SKM-1 (cell line): ENCODE data around the gene ALDH16A1.
"Not testable (repeated sequence)": the region's sequence is repeated elsewhere in the genome, so short reads cannot be mapped to it uniquely, and the experiment has no call there.

Experiments
- DNase-seq: peaks from one replicate; lab custom pipeline; 2025; ENCODE audit not compliant: unreplicated experiment; lab: John Stamatoyannopoulos, UW

Gene ALDH16A1

GRCh38 chr19:49461656-49462055, 8.6 kb downstream of the ALDH16A1 start:
- DNase-seq: no peak

DNA sequence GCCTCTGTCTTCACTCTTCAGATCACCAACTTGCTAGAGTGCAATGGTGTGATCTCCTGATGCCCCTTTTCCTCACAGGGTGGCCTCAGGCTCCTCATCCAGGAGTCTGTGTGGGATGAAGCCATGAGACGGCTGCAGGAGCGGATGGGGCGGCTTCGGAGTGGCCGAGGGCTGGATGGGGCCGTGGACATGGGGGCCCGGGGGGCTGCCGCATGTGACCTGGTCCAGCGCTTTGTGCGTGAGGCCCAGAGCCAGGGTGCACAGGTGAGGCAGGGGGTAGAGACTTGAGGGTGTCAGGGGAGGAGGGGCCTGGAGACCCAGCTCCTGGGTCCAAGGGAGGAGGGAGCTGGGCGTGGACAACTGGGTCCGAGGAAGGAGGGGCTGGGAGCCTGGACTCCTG, 9.5 kb downstream of the ALDH16A1 start:
- no peak for DNase-seq

DNA sequence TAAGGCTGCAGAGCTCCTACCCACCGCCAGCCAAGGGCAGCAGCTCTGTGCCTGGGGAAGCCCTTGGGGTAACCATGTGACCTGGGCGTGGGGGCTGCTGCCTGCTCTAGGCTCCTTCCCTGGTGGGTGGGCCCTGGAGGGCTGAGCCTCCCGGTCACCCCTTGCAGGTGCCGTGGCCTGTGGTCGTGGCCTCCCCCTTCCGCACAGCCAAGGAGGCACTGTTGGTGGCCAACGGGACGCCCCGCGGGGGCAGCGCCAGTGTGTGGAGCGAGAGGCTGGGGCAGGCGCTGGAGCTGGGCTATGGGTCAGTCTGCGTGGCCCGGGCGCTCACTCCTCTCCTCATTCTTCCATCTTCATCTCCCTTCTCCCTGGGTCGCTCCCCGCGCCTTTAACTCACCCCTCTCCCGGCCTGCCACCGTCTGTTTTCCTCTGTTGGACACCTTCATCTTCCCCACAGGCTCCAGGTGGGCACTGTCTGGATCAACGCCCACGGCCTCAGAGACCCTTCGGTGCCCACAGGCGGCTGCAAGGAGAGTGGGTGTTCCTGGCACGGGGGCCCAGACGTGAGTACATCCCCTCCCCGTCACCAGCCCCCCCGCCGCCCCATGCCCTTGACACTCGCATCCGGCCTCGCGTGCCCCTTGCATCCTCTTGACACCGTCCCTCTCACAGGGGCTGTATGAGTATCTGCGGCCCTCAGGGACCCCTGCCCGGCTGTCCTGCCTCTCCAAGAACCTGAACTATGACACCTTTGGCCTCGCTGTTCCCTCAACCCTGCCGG, 11.1 kb downstream of the ALDH16A1 start:
- no peak for DNase-seq

- DNase-seq: no peak
These were observed 12.3 kb downstream of the ALDH16A1 start for GRCh38 chr19:49465371-49465770.

GRCh38 chr19:49468199-49468598, 15.2 kb downstream of the ALDH16A1 start:
- DNase-seq: no peak

DNA sequence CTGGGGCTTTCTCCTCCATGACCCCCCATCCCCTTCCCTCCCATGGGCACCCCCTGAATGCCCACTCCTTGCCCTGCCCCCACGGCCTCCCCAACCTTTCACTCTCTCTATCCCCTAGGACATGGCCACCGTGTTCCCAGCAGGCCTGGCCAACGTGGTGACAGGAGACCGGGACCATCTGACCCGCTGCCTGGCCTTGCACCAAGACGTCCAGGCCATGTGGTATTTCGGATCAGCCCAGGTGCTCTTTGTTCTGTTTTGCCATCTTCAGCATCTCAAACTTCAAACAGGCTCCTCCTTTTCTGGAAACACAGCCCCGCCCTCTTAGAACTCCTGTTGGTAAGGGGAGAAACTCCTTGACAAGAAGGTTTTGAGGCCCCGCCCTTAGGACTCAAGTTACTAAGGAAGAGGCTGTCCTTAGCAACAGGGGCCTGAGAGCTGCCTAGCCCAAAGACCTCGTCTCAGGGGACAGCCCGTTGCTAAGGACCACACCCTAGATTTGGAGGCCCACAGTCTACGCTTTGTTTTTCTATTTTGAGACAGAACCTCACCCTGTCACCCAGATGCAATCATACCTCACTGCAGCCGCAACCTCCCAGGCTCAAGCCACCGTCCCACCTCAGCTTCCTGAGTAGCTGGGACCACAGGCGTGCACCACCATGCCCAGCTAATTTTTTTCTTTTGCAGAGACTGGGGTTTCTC, 15.9 kb downstream of the ALDH16A1 start:
- DNase-seq: peak; percentile 32

GRCh38 chr19:49469828-49470614, 17.0 kb downstream of the ALDH16A1 start:
- no peak for DNase-seq

- no peak for DNase-seq
These were observed 17.6 kb downstream of the ALDH16A1 start for GRCh38 chr19:49470615-49470978.

GRCh38 chr19:49472936-49473335, 19.9 kb downstream of the ALDH16A1 start:
- DNase-seq: no peak

DNA sequence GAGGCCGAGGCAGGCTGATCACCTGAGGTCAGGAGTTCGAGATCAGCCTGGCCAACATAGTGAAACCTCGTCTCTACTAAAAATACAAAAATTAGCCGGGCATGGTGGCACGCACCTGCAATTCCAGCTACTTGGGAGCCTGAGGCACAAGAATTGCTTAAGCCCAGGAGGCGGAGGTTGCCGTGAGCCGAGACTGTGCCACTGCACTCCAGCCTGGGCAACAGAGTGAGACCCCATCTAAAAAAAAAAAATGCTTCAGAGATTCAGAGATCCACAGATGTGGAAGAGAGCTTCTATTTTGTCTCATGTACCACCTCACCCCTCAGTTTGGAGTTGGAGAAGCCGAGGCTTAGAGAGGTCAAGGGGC, 20.5 kb downstream of the ALDH16A1 start:
- not testable (repeated sequence) for DNase-seq

GRCh38 chr19:49473868-49474541, 21.0 kb downstream of the ALDH16A1 start, which contains the start of gene FLT3LG:
TSS of gene FLT3LG (plus strand) at chr19:49474215. CDS start at chr19:49474640, 425 bp downstream.
- DNase-seq: no peak

GRCh38 chr19:49474542-49474924, 21.5 kb downstream of the ALDH16A1 start:
- DNase-seq: no peak

DNA sequence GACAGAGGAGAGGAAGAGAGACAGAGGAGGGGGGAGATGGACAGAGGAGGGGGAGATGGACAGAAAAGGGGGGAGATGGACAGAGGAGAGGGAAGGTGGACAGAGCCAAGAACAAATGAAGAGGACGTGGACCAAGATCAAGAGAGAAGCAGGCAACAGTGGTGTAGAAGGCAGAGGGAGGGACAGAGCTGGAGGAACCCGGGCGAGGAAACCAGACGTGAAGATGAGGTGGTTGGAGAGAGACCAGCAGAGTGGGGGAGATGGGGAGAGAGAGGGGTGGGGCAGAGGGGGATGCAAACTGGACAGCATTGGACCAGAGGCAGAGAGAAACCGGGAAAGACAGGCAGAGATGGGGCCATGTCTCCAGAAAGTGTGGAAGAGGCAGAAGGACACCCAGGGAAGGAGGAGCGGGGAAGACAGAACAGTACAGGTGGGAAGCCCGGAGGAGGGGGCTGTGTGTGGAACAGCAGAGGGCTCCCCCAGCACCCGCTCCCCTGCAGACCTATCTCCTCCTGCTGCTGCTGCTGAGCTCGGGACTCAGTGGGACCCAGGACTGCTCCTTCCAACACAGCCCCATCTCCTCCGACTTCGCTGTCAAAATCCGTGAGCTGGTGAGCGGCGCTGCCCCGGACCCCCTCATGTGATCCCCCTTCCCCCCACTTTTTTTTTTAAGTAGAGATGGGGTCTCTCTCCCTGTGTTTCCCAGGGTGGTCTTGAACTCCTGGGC, 22.3 kb downstream of the ALDH16A1 start:
- DNase-seq: no peak

DNA sequence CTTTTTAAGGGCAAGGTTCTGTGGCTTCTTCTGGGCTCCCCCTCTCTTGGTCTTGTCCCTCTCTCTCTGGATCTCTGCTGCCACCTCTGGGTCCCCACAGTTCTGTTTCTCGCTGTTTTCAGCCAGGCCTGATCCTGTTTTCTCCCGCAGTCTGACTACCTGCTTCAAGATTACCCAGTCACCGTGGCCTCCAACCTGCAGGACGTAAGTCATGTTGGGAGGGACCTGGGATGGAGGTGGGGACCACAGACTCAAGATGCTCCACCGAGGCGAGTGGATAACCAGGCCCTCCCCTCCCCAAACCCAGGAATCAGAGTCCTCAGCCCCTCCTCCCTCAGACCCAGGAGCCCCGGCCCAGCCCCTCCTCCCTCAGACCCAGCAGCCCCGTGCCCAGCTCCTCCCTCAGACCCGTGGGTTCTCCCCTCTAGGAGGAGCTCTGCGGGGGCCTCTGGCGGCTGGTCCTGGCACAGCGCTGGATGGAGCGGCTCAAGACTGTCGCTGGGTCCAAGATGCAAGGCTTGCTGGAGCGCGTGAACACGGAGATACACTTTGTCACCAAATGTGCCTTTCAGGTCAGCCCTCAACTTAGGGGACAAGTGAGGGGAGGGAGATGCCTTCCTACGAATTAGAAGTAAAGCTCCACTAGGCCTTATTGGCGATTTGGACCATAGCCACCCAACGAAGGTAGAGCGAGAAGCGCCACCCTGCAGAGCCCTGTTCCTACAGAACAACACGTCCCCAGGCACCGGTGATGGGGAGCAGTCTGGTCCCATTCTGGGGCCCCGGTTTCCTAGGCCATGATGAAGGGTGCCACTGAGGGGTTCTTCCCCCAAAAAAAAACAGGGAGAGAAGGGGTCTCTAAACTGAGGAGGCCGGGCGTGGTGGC, 23.2 kb downstream of the ALDH16A1 start:
- no peak for DNase-seq

- no peak for DNase-seq
These were observed 27.1 kb downstream of the ALDH16A1 start for GRCh38 chr19:49479975-49480628.

DNA sequence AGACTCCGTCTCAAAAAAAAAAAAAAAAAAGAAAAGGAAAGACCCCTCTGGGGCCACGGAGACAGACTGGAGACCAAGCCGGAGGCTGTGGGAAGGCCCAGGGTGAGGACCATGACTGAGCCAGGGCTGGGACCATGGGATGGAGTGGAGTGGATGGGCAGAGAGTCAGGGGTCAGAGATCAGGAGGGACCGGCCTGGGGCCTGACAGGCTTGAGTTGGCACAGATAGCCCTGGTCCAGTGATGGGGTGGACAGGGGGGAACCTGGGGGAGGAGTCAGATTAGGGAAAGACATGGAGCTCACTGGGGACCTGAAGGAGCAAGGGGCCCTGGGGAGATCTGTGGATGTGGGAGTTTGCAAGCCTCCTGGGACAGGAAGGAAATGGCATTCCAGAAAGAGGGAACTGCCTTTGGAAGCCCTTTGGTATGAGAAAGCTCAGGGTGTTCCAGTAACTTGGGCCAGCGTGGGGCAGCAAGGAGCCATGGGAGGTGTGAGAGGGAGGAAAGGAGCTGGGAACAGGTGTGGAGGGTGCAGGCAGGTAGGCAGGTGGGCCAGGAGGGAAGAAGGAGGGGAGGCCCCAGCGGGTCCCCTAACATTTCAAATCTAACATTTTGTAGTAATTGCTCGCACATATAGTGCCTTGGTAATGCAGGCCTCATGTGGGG, 28.1 kb downstream of the ALDH16A1 start:
- no peak for DNase-seq

DNA sequence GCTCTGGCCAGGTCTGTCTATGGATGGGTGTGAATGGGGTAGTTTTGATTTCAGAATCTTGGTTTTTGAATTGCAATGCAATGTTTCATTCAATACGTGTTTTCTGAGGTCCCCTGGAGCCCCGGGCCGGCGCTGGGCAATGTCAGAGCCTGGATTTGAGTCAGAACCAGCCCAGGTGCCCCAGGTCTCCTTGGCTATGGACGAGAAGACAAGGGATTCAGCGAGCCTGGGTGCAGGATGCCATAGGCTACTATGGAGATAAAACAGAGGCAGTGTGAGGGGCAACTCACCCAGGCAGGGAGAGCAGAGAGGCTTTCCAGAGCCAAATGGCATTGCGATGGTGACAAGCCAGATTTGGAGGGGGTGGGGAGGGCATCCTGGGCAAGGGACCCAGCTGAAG, 33.2 kb downstream of the ALDH16A1 start:
- DNase-seq: no peak

DNA sequence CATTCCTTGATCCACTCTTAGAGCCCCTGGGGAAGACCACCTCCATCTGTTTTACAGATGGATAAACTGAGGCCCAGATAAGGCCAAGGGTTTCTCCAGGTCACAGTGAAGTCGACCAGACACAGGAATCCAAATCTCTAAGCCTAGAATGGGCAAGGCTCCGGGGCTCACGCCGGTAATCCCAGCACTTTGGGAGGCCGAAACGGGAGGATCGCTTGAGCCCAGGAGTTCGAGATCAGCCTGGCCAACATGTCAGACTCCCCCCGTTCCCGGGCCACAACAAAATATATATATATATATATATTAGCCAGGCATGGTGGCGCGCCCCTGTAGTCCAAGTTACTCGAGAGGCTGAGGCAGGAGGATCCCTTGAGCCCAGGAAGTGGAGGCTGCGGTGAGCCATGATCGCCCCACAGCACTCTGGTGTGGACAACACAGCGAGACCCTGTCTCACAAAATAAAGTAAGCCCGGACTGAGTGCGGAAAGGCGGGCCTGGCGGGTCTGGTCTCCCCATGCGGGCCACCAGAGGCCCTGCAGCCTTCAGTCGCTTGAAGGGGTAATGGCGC, 33.8 kb downstream of the ALDH16A1 start:
- DNase-seq: no peak
